ENCODE results near the gene ICA1L.

ICA1L gene

GRCh38 chr2:202782940-202783558 is 88.5 kb downstream of the ICA1L start:
- DNase-seq (ENCODE audit: low spot score): no peak

GRCh38 chr2:202780514-202781021 is 91.0 kb downstream of the ICA1L start:
- DNase-seq (ENCODE audit: low spot score): no peak

GRCh38 chr2:202778217-202778616 is 93.3 kb downstream of the ICA1L start:
- no peak for DNase-seq (ENCODE audit: low spot score)

DNA sequence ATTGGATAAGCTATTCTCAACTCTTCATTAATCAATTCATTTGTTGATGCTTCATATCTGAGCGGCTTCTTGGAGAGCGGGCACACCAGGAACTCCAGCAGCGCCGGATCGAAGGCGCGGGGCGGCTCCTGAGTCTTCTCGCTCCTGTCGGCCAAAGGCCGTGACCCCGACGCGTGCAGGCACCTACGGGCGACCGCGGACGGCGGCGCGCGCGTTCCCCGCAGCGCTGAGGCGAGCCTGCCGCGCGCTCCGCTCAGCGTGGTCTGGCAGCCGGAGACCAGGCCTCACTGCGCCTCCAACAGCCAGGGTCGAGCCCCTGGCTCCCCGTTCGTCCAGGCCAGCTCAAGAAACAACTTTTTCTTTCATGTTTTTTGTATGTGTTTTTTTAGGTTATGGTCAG is 97.5 kb downstream of the ICA1L start:
- DNase-seq (ENCODE audit: low spot score): no peak

- no peak for DNase-seq (ENCODE audit: low spot score)
Measured at GRCh38 chr2:202773301-202773973, 98.1 kb downstream of the ICA1L start.

- DNase-seq (ENCODE audit: low spot score): no peak
Measured at GRCh38 chr2:202771741-202772460, 99.7 kb downstream of the ICA1L start.

GRCh38 chr2:202771336-202771735 is 100.2 kb downstream of the ICA1L start:
- DNase-seq (ENCODE audit: low spot score): no peak

DNA sequence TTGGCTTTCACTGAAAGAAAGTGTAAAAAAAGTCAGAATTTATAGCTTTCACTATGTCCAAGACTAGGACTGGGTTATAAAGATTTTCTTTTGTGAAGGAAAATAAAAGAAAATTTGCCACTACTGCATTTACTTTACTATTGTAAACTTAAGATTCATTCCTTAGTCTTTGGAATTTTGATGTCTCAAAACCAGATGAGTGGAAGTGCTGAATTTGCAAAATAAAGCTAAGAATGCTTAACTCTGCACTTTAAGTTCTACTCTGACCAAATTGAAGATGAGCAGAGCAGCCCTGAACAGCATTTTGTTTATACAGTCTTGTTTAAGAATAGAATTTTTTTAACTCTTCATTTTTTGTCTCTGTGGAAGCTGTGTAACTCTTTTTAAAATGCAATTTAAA is 102.4 kb downstream of the ICA1L start:
- DNase-seq (ENCODE audit: low spot score): no peak

- DNase-seq (ENCODE audit: low spot score): no peak
Measured at GRCh38 chr2:202768273-202768672, 103.3 kb downstream of the ICA1L start.

GRCh38 chr2:202765436-202765835 is 106.1 kb downstream of the ICA1L start:
- no peak for DNase-seq (ENCODE audit: low spot score)

- DNase-seq (ENCODE audit: low spot score): no peak
Measured at GRCh38 chr2:202764991-202765390, 106.6 kb downstream of the ICA1L start.

GRCh38 chr2:202763916-202764315 is 107.7 kb downstream of the ICA1L start:
- no peak for DNase-seq (ENCODE audit: low spot score)

DNA sequence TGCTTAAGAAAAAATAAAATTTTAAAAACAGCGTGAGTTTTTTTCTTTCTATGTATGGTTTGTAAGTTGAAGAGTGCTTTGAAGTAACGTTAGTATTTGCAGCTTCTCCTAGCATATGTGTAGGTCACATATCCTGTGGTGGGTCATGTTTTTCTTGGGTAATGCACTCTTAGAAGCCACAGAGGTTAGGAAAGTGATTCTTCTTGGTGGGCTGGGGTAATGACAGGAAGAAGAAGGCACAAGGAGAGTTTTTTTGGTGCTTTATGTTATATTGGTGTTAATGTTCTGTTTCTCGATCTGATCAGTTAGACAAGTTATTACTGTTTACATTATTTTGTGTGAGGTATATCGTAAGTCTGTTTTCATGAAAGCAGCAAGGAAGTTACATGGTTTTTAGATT is 109.0 kb downstream of the ICA1L start:
- no peak for DNase-seq (ENCODE audit: low spot score)

GRCh38 chr2:202760848-202761247 is 110.7 kb downstream of the ICA1L start:
- no peak for DNase-seq (ENCODE audit: low spot score)

GRCh38 chr2:202758604-202759003 is 113.0 kb downstream of the ICA1L start:
- no peak for DNase-seq (ENCODE audit: low spot score)

DNA sequence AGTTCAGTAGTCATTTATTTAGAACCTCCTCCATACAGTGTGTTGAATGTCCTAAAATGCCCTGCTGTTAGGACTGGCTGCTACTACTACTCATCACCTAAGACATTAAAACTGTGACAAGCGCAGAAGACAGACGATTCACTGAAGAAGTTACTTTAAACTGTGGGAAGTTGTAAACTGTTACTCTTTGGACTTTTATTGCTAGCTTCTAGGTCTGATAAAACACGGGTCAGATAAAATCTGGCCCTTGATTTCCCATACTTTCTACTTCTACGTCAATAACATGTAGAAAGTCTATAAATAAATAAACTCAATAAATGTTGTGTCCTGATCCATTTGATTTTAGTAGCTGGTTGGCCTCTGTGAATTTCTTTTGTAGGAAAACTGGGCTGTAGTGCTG is 113.4 kb downstream of the ICA1L start:
- DNase-seq (ENCODE audit: low spot score): no peak

- no peak for DNase-seq (ENCODE audit: low spot score)
Measured at GRCh38 chr2:202757339-202757738, 114.2 kb downstream of the ICA1L start.

DNA sequence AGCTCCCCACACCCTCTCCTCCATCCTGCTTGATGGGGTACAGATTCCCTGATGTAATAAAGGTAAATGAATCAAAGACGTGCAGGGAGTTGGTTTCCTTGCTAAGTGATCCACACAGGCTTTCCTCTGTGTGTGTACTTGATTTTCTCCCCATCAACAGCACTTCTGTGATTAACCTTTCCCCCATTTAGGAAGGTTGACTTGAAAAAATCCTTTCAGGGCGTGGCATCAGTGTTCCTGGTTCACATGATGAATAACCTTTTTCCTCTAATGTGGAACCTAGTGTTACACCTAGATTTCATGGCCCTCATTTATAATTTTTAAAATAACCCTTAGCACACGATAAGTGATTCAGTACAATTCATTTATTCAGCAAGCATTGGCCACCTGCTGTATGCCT is 115.0 kb downstream of the ICA1L start:
- no peak for DNase-seq (ENCODE audit: low spot score)

DNA sequence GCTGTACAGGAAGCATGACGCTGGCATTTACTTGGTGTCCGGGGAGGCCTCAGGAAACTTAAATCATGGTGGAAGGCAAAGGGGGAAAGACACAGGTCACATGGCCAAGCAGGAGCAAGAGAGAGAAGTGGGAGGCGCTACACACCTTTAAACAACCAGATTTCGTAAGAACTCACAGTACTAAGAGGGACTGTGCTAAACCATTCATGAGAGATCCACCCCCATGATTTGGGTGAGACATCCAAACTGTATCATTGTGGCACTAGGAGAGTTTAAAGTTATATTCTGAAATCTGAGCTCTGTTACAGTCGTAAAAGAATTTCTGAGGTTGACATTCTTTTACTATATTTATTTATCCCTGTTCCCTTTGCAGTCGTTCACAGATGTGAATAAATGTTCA is 116.6 kb downstream of the ICA1L start:
- no peak for DNase-seq (ENCODE audit: low spot score)

DNA sequence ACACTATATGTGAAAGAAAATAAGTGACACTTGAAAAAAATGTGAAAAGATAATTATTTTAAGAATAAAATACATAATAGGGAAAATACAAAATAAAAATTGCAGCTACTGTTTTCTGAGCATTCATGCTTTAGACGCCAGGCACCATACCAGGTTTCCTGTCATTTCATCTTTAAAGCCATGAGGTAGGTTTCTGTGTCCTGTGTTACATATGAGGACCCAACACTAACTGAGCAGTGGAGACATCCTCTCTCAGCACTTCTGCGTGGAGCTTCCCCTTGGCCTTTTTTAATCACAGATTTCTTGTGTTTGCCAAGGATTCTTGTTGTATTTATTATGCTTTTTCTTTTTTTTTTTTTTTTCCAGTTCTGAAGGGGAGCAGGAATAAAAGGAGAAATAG is 119.5 kb downstream of the ICA1L start:
- no peak for DNase-seq (ENCODE audit: low spot score)

GRCh38 chr2:202750763-202751427 is 120.7 kb downstream of the ICA1L start:
- DNase-seq (ENCODE audit: low spot score): no peak

- DNase-seq (ENCODE audit: low spot score): no peak
Measured at GRCh38 chr2:202749477-202749876, 122.1 kb downstream of the ICA1L start.

GRCh38 chr2:202743613-202744012 is 128.0 kb downstream of the ICA1L start:
- DNase-seq (ENCODE audit: low spot score): no peak

Measured in pons (tissue), 1 donor.